ENCODE data around the gene RNF2. TPM values are rescaled to one million over a fixed set of nuclear protein-coding genes. Genes with fewer than 3 reads are reported as not detected.

The RNF2 gene
- total and polyA plus RNA-seq, 10 of the 15 experiments (the other 5 are each of a cell fraction or from before 2014, with no cell fraction given) = 4.8 to 36.3 (median 15.1) TPM

- TF ChIP-seq CBX3 (IDR thresholded peaks at IDR 0.05; ENCODE audit: borderline replicate concordance, low read depth) = no peak
- no peak for TF ChIP-seq TCF3 (IDR thresholded peaks at IDR 0.05; ENCODE audit: borderline replicate concordance, insufficient read depth, low read depth, low read length)
- no peak for TF ChIP-seq ASH2L (IDR thresholded peaks at IDR 0.05; ENCODE audit: borderline replicate concordance, low read depth)
Measured at GRCh38 chr1:185110145-185110544, 64.8 kb downstream of the RNF2 start (continued).

- Histone ChIP-seq H3K9me3 (replicated peaks; ENCODE audit: control insufficient read depth, insufficient read depth, low read length) (no peaks in the 10 kb centered on the region; the same call in 2 of the 3 replicates), H2AFZ (ENCODE audit: control insufficient read depth, low read depth, low read length) (no peak overlapping the region), H3K36me3 (ENCODE audit: control insufficient read depth in 2 of 2, insufficient read depth in 2 of 2, low read length in 1 of 2) (no peaks in the 10 kb centered on the region), H3K9ac (ENCODE audit: control insufficient read depth, insufficient read depth, low read length) (no peak overlapping the region), H3K79me2 (ENCODE audit: control insufficient read depth, insufficient read depth, low read length) (no peaks in the 10 kb centered on the region), H4K20me1 (ENCODE audit: control insufficient read depth, insufficient read depth) (no peaks in the 10 kb centered on the region), H3K4me3 (no peak overlapping the region), H3K4me2 (ENCODE audit: control insufficient read depth, insufficient read depth) (no peak overlapping the region), H3K27ac (ENCODE audit: control insufficient read depth, insufficient read depth) (no peak overlapping the region), H3K4me1 (ENCODE audit: control insufficient read depth, insufficient read depth, low read length) (no peaks in the 10 kb centered on the region), H3K27me3 (replicated peaks in 1 of 2; ENCODE audit: control insufficient read depth in 2 of 2, insufficient read depth in 2 of 2, low read length in 1 of 2) (no peaks in the 10 kb centered on the region)
- FAIRE-seq = no peak
- in situ Hi-C loops (cut with MboI) (no loop called here), intact Hi-C loops (cut with micrococcal nuclease; ENCODE audit: unreplicated experiment) (no loop called here)
- ChIA-PET POLR2A (no interaction called here), SMC1A (ENCODE audit: uncharacterized antibody, unreplicated experiment) (no interaction called here), CTCF (no interaction called here), RAD21 (ENCODE audit: unreplicated experiment) (no interaction called here)
- DNase-seq (ENCODE audit: low read depth, low spot score) = no peak
- no TSS peak for BruUV-seq (replicated peaks)
- no peak for ATAC-seq
- TF ChIP-seq CREB1 (IDR thresholded peaks at IDR 0.05; ENCODE audit: low read depth) (no peak), MEF2B (IDR thresholded peaks at IDR 0.05; ENCODE audit: partially characterized antibody, poor library complexity, severe bottlenecking) (no peak), HDAC6 (IDR thresholded peaks at IDR 0.05; ENCODE audit: unreplicated experiment) (no peak), SPI1 (IDR thresholded peaks at IDR 0.05; ENCODE audit: borderline replicate concordance, insufficient read depth, low read depth, low read length) (no peak), CEBPB (IDR thresholded peaks at IDR 0.05; ENCODE audit: borderline replicate concordance in 1 of 2, low read depth in 2 of 2, low read length in 2 of 2) (no peak), JUND (IDR thresholded peaks at IDR 0.05; ENCODE audit: low read depth, low read length) (no peak), LARP7 (IDR thresholded peaks at IDR 0.05) (no peak), HSF1 (IDR thresholded peaks at IDR 0.05; ENCODE audit: low read depth, low read length) (no peak), ZNF24 (IDR thresholded peaks at IDR 0.05) (no peak), HDGF (IDR thresholded peaks at IDR 0.05) (no peak), TCF7 (IDR thresholded peaks at IDR 0.05; ENCODE audit: borderline replicate concordance) (no peak)
- TF ChIP-seq, protein P1, sequence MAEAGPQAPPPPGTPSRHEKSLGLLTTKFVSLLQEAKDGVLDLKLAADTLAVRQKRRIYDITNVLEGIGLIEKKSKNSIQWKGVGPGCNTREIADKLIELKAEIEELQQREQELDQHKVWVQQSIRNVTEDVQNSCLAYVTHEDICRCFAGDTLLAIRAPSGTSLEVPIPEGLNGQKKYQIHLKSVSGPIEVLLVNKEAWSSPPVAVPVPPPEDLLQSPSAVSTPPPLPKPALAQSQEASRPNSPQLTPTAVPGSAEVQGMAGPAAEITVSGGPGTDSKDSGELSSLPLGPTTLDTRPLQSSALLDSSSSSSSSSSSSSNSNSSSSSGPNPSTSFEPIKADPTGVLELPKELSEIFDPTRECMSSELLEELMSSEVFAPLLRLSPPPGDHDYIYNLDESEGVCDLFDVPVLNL (IDR thresholded peaks at IDR 0.05; ENCODE audit: low read depth, low read length) = no peak
- TF ChIP-seq, protein P2, sequence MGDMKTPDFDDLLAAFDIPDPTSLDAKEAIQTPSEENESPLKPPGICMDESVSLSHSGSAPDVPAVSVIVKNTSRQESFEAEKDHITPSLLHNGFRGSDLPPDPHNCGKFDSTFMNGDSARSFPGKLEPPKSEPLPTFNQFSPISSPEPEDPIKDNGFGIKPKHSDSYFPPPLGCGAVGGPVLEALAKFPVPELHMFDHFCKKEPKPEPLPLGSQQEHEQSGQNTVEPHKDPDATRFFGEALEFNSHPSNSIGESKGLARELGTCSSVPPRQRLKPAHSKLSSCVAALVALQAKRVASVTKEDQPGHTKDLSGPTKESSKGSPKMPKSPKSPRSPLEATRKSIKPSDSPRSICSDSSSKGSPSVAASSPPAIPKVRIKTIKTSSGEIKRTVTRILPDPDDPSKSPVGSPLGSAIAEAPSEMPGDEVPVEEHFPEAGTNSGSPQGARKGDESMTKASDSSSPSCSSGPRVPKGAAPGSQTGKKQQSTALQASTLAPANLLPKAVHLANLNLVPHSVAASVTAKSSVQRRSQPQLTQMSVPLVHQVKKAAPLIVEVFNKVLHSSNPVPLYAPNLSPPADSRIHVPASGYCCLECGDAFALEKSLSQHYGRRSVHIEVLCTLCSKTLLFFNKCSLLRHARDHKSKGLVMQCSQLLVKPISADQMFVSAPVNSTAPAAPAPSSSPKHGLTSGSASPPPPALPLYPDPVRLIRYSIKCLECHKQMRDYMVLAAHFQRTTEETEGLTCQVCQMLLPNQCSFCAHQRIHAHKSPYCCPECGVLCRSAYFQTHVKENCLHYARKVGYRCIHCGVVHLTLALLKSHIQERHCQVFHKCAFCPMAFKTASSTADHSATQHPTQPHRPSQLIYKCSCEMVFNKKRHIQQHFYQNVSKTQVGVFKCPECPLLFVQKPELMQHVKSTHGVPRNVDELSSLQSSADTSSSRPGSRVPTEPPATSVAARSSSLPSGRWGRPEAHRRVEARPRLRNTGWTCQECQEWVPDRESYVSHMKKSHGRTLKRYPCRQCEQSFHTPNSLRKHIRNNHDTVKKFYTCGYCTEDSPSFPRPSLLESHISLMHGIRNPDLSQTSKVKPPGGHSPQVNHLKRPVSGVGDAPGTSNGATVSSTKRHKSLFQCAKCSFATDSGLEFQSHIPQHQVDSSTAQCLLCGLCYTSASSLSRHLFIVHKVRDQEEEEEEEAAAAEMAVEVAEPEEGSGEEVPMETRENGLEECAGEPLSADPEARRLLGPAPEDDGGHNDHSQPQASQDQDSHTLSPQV (IDR thresholded peaks at IDR 0.05) = no peak
- TF ChIP-seq, protein P3, sequence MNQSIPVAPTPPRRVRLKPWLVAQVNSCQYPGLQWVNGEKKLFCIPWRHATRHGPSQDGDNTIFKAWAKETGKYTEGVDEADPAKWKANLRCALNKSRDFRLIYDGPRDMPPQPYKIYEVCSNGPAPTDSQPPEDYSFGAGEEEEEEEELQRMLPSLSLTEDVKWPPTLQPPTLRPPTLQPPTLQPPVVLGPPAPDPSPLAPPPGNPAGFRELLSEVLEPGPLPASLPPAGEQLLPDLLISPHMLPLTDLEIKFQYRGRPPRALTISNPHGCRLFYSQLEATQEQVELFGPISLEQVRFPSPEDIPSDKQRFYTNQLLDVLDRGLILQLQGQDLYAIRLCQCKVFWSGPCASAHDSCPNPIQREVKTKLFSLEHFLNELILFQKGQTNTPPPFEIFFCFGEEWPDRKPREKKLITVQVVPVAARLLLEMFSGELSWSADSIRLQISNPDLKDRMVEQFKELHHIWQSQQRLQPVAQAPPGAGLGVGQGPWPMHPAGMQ (IDR thresholded peaks at IDR 0.05; ENCODE audit: borderline replicate concordance) = no peak
Measured at GRCh38 chr1:185111873-185112272, 66.5 kb downstream of the RNF2 start.

Data from GM12878 (cell line).